Measurements from ENCODE around the gene SLC4A11. TPM values are rescaled to one million over a fixed set of nuclear protein-coding genes. Genes with fewer than 3 reads are reported as not detected.

SLC4A11 gene
- total RNA-seq, 1 donor from 2014 or later: 27.2 TPM

GRCh38 chr20:3243718-3244358 is 4.8 kb upstream of the SLC4A11 start:
- TF ChIP-seq CTCF (IDR thresholded peaks at IDR 0.05; ENCODE audit: partially characterized antibody, unreplicated experiment): no peak
- Mint-ChIP-seq H3K27ac (ENCODE audit: unreplicated experiment) (no peak overlapping the region), H3K9me3 (ENCODE audit: unreplicated experiment) (peaks cover 11% of the 10 kb centered on the region), H3K4me1 (ENCODE audit: low read depth, unreplicated experiment) (peaks cover 2% of the 10 kb centered on the region), H3K4me3 (ENCODE audit: unreplicated experiment) (no peak overlapping the region), H3K36me3 (ENCODE audit: unreplicated experiment) (no peaks in the 10 kb centered on the region), H3K27me3 (ENCODE audit: unreplicated experiment) (peaks cover 18% of the 10 kb centered on the region)
- DNase-seq: no peak

DNA sequence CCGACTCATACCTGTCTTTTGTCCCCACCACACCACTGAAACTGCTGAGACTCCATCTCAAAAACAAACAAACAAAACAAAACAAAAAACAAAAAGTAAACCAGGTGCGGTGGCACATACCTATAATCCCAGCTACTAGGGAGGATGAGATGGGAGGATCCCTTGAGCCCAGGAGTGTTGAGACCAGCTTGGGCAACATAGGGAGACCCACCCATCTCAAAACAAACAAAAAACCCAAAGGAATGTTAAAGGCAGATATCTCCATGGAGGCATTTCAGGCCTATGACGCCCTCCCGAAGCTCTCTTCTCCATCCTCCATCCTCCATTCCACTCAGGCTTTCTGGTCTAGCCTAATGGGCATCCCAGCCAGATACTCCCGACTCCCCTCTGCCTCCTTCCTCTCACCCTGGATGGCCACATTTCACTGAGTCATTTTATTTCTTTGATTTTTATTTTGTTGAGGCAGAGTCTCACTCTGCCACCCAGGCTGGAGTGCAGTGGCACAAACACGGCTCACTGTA is 3.2 kb upstream of the SLC4A11 start:
- no peak overlapping the region for H3K27ac Mint-ChIP-seq (ENCODE audit: unreplicated experiment)
- H3K36me3 Mint-ChIP-seq (ENCODE audit: unreplicated experiment): no peaks in the 10 kb centered on the region
- DNase-seq: no peak
- H3K4me1 Mint-ChIP-seq (ENCODE audit: low read depth, unreplicated experiment): peaks cover 2% of the 10 kb centered on the region
- peaks cover 11% of the 10 kb centered on the region for H3K9me3 Mint-ChIP-seq (ENCODE audit: unreplicated experiment)
- H3K4me3 Mint-ChIP-seq (ENCODE audit: unreplicated experiment): no peak overlapping the region
- no peak for TF ChIP-seq CTCF (IDR thresholded peaks at IDR 0.05; ENCODE audit: partially characterized antibody, unreplicated experiment)
- peaks cover 16% of the 10 kb centered on the region for H3K27me3 Mint-ChIP-seq (ENCODE audit: unreplicated experiment)

- Mint-ChIP-seq H3K9me3 (ENCODE audit: unreplicated experiment) (peaks cover 8% of the 10 kb centered on the region), H3K27ac (ENCODE audit: unreplicated experiment) (no peak overlapping the region), H3K4me3 (ENCODE audit: unreplicated experiment) (peak overlapping the region; percentile 55), H3K4me1 (ENCODE audit: low read depth, unreplicated experiment) (peaks cover 12% of the 10 kb centered on the region), H3K36me3 (ENCODE audit: unreplicated experiment) (no peaks in the 10 kb centered on the region), H3K27me3 (ENCODE audit: unreplicated experiment) (peaks cover 18% of the 10 kb centered on the region)
- DNase-seq: no peak
- no peak for TF ChIP-seq CTCF (IDR thresholded peaks at IDR 0.05; ENCODE audit: partially characterized antibody, unreplicated experiment)
Observed at GRCh38 chr20:3240776-3241363, 1.9 kb upstream of the SLC4A11 start.

GRCh38 chr20:3239867-3240775 is 1.1 kb upstream of the SLC4A11 start:
- Mint-ChIP-seq H3K27me3 (ENCODE audit: unreplicated experiment) (peaks cover 18% of the 10 kb centered on the region), H3K4me1 (ENCODE audit: low read depth, unreplicated experiment) (peaks cover 16% of the 10 kb centered on the region), H3K4me3 (ENCODE audit: unreplicated experiment) (peak overlapping the region; percentile 88), H3K9me3 (ENCODE audit: unreplicated experiment) (peaks cover 8% of the 10 kb centered on the region), H3K36me3 (ENCODE audit: unreplicated experiment) (no peaks in the 10 kb centered on the region), H3K27ac (ENCODE audit: unreplicated experiment) (no peak overlapping the region)
- DNase-seq: no peak
- TF ChIP-seq CTCF (IDR thresholded peaks at IDR 0.05; ENCODE audit: partially characterized antibody, unreplicated experiment): no peak
